HCT116 (cell line): ENCODE data around the gene TMC3. TPM values are rescaled to one million over a fixed set of nuclear protein-coding genes. Genes with fewer than 3 reads are reported as not detected.
A peak's percentile ranks its signal among the peaks of the same experiment; 100 is the strongest.

Experiments used
- ATAC-seq: fragments of 200-7000 bp; cut with Tn5 transposase; 2 replicates; pipeline ENCODE4 v1.9.1; 2020; ENCODE audit warnings: mild to moderate bottlenecking, moderate library complexity
- BruUV-seq: library from RNA; stranded (reverse); fragments of 400-500 nt; replicated peaks from 2 replicates; lab custom pipeline; 2021; lab: Mats Ljungman, UMichigan
- CTCF ChIA-PET: fragments of 300-600 bp; sonication (Branson Sonifier 250); formaldehyde crosslinking; loops from one replicate; lab custom pipeline; 2021; ENCODE audit warnings: antibody characterized with exemption; lab: Charles Lee
- POLR2A ChIA-PET: fragments of 300-600, 350-600 bp; sonication (Branson Sonifier 250); formaldehyde crosslinking; loops from one replicate; lab custom pipeline; 2021; ENCODE audit warnings: antibody characterized with exemption; lab: Charles Lee
- RAD21 ChIA-PET, 2 experiments: fragments of 300-600 bp; sonication (Branson Sonifier 250); formaldehyde crosslinking; loops; one replicate each; lab custom pipeline; 2023; ENCODE audit warnings: low total read pairs in 2 of 2; ENCODE audit not compliant: uncharacterized antibody in 2 of 2, unreplicated experiment in 2 of 2, low non-redundant PET in 1 of 2; lab: Charles Lee
- DNase-seq: peaks from one replicate; pipeline ENCODE4 v3.0.0-alpha.2; 2010; ENCODE audit warnings: low read depth, low spot score
- H2AFZ ChIP-seq: fragments of 200-600 bp; shearing (Covaris generic), sonication (generic); 2 replicates; pipeline ENCODE4 v1.6.1; 2017; ENCODE audit warnings: low read depth, mixed run types, mixed read lengths, antibody characterized with exemption, low read length; ENCODE audit not compliant: poor library complexity, severe bottlenecking
- H3K27ac ChIP-seq: 2 replicates; pipeline ENCODE4 v1.5.1; 2012; ENCODE audit warnings: low read depth, low read length
- H3K27me3 ChIP-seq: fragments of 200-600 bp; sonication (generic); 2 replicates; pipeline ENCODE4 v1.6.1; 2016; ENCODE audit warnings: mixed run types, low read length, mixed read lengths; ENCODE audit not compliant: insufficient read depth
- H3K36me3 ChIP-seq, 2 experiments: fragments of 200-500 bp in 1 of 2; fragments of 200-600 bp in 1 of 2; sonication (Bioruptor generic) in 1 of 2; sonication (generic) in 1 of 2; 2 replicates each; pipeline versions ENCODE4 v1.5.1 to v1.6.1; 2014 to 2016; ENCODE audit warnings: low read length in 2 of 2, inconsistent platforms in 1 of 2, mixed read lengths in 1 of 2, mixed run types in 1 of 2; ENCODE audit not compliant: insufficient read depth in 2 of 2, control insufficient read depth in 1 of 2
- H3K4me1 ChIP-seq, 2 experiments: fragments of 200-600 bp in 1 of 2; sonication (generic) in 1 of 2; 2 replicates each; pipeline versions ENCODE4 v1.5.1 to v1.6.1; 2012 to 2017; ENCODE audit warnings: low read length in 2 of 2, inconsistent platforms in 1 of 2, mild to moderate bottlenecking in 1 of 2, mixed read lengths in 1 of 2, mixed run types in 1 of 2, moderate library complexity in 1 of 2; ENCODE audit not compliant: insufficient read depth in 2 of 2, control insufficient read depth in 1 of 2
- H3K4me2 ChIP-seq: fragments of 200-600 bp; sonication (generic); 2 replicates; pipeline ENCODE4 v1.6.1; 2017; ENCODE audit warnings: mixed run types, low read length, mixed read lengths
- H3K4me3 ChIP-seq, 2 experiments: fragments of 200-600 bp in 1 of 2; sonication (generic) in 1 of 2; replicated peaks in 1 of 2; 2 replicates each; pipeline ENCODE4 v1.5.1; 2011 to 2016; ENCODE audit warnings: low read length in 2 of 2, control low read depth in 1 of 2, low read depth in 1 of 2, mild to moderate bottlenecking in 1 of 2, mixed read lengths in 1 of 2, mixed run types in 1 of 2
- H3K79me2 ChIP-seq: fragments of 200-600 bp; sonication (generic); 2 replicates; pipeline ENCODE4 v1.6.1; 2017; ENCODE audit warnings: mild to moderate bottlenecking, mixed run types, low read length, moderate library complexity, mixed read lengths; ENCODE audit not compliant: insufficient read depth
- H3K9ac ChIP-seq: fragments of 200-600 bp; sonication (generic); 2 replicates; pipeline ENCODE4 v1.6.1; 2016; ENCODE audit warnings: low read length, mixed read lengths
- H3K9me2 ChIP-seq: fragments of 200-600 bp; sonication (generic), shearing (Covaris generic); 2 replicates; pipeline ENCODE4 v1.6.1; 2017; ENCODE audit warnings: mixed run types, mild to moderate bottlenecking, moderate library complexity; ENCODE audit not compliant: insufficient read depth
- H3K9me3 ChIP-seq, 2 experiments: fragments of 200-500 bp in 1 of 2; fragments of 200-600 bp in 1 of 2; sonication (Bioruptor generic) in 1 of 2; sonication (generic) in 1 of 2; 2 replicates each; pipeline ENCODE4 v1.6.1; 2014 to 2017; ENCODE audit warnings: low read length in 2 of 2, mixed read lengths in 2 of 2, inconsistent platforms in 1 of 2, low read depth in 1 of 2, mild to moderate bottlenecking in 1 of 2, mixed run types in 1 of 2, moderate library complexity in 1 of 2; ENCODE audit not compliant: control insufficient read depth in 1 of 2, insufficient read depth in 1 of 2
- H4K20me1 ChIP-seq: fragments of 200-600 bp; sonication (generic), shearing (Covaris generic); 2 replicates; pipeline ENCODE4 v1.6.1; 2017; ENCODE audit warnings: mixed run types, mild to moderate bottlenecking, moderate library complexity; ENCODE audit not compliant: insufficient read depth
- CEBPB ChIP-seq: IDR thresholded peaks from 2 replicates; pipeline ENCODE4 v1.6.1; 2012; ENCODE audit warnings: low read depth
- ELF1 ChIP-seq: IDR thresholded peaks from 2 replicates; pipeline ENCODE4 v1.6.1; 2012; ENCODE audit warnings: low read depth, borderline replicate concordance
- EZH2 ChIP-seq: fragments of 200-600 bp; sonication (generic); IDR thresholded peaks from 2 replicates; pipeline ENCODE4 v1.6.1; 2017; ENCODE audit warnings: antibody characterized with exemption, mixed run types
- EZH2phosphoT487 ChIP-seq: fragments of 200-600 bp; IDR thresholded peaks from 2 replicates; pipeline ENCODE4 v1.6.1; 2018; ENCODE audit warnings: antibody characterized with exemption, borderline replicate concordance
- POLR2A ChIP-seq: IDR thresholded peaks from 2 replicates; pipeline ENCODE4 v1.7.0; 2011; ENCODE audit warnings: borderline replicate concordance; ENCODE audit not compliant: insufficient read depth, insufficient read length; ENCODE audit errors: extremely low read depth
- RAD21 ChIP-seq: IDR thresholded peaks from 2 replicates; pipeline ENCODE4 v1.6.1; 2012; ENCODE audit warnings: low read depth, mild to moderate bottlenecking
- SRF ChIP-seq: IDR thresholded peaks from 2 replicates; pipeline ENCODE4 v1.6.1; 2012; ENCODE audit warnings: low read depth
- YY1 ChIP-seq: IDR thresholded peaks from 2 replicates; pipeline ENCODE4 v1.6.1; 2011; ENCODE audit warnings: low read length, low read depth, moderate library complexity, mild to moderate bottlenecking; ENCODE audit not compliant: insufficient replicate concordance; ENCODE audit errors: extremely low read depth
- ZNF274 ChIP-seq: fragments of 200-500 bp; sonication (Bioruptor generic); IDR thresholded peaks from 2 replicates; pipeline ENCODE4 v1.6.1; 2014; ENCODE audit warnings: mild to moderate bottlenecking, low read depth, low read length, inconsistent platforms
- intact Hi-C: fragments of 100-400 bp; cut with micrococcal nuclease; formaldehyde crosslinking; loops from 2 replicates; pipeline ENCODE4 v1.10.0; 2022
- total RNA-seq: library from RNA; stranded (reverse); gene quantifications from one replicate; pipeline ENCODE4 v1.2.1, GENCODE V29; 2021; ENCODE audit not compliant: unreplicated experiment
- TF ChIP-seq, protein P1 (sequence below): IDR thresholded peaks from 2 replicates; pipeline ENCODE4 v1.6.1; 2011; ENCODE audit warnings: mild to moderate bottlenecking, low read length, moderate library complexity; ENCODE audit not compliant: insufficient replicate concordance; ENCODE audit errors: extremely low read depth
- TF ChIP-seq, protein P2 (sequence below), 3 experiments: fragments of 200-600 bp in 1 of 3; sonication (generic) in 1 of 3; IDR thresholded peaks in 2 of 3; conservative IDR thresholded peaks in 1 of 3; 2 replicates each; pipeline ENCODE4 v1.5.1; 2012 to 2017; ENCODE audit warnings: low read depth in 2 of 3, low read length in 2 of 3, antibody characterized with exemption in 1 of 3, borderline replicate concordance in 1 of 3, control low read depth in 1 of 3, mild to moderate bottlenecking in 1 of 3, mixed read lengths in 1 of 3, mixed run types in 1 of 3, moderate library complexity in 1 of 3; ENCODE audit not compliant: insufficient read depth in 1 of 3
- TF ChIP-seq, protein P3 (sequence below): IDR thresholded peaks from 2 replicates; pipeline ENCODE4 v1.6.1; 2012
- TF ChIP-seq, protein P4 (sequence below): IDR thresholded peaks from 2 replicates; pipeline ENCODE4 v1.6.1; 2012

TMC3 gene
- total RNA-seq, 1 experiment from 2014 or later: not detected

DNA sequence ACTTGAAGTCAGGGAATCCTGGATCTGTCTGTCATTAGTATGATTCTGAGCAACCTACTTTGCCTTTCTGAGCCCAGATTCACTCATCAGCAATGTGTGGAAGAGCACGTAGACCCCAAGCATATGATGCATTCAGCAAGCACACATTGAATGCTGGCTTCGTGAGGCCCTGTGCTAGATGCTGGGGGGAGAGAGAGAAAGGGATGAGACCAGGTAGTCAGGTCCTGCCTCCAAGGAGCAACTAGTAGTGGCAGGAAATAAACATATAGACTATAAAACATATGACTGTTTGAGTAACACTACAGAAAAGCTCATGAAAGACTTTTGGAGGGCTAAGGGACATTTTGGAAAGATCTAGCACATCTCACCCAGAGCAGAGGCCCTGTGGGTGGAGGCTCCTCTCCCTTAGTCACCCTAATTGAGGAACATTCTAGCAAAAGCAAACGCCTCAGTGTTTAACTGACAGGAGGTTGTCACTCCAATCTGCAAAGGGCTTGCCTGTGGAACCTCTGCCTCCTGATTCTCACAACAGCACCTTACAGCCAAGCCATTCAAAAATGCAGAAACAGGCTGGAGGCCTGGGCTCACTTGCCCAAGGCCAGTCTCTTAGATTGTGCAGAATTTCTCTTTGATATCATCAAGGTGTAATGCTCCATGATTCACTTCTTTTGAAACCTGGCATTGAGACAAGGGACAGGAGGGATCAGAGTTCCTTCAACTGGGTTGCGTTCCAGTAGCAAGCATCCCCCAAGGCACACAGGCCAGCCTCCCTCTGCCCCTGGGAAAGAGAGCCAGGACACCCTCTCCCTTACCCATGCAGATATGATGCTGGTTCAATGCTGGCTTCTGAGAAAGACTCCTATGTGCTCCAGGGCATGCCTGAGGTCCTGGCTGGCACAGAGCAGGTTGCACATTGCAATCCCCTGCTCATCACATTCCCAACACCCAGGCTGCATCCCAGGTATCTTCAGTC is 76.1 kb downstream of the TMC3 start:
- Histone ChIP-seq H3K79me2 (no peaks in the 10 kb centered on the region), H3K9me3 (no peaks in the 10 kb centered on the region), H3K4me3 (peak overlapping the region in 1 of 2 experiments; percentile 13; a peak in 1 of 4 replicates)
- TF ChIP-seq POLR2A: no peak
- TF ChIP-seq, protein P1, sequence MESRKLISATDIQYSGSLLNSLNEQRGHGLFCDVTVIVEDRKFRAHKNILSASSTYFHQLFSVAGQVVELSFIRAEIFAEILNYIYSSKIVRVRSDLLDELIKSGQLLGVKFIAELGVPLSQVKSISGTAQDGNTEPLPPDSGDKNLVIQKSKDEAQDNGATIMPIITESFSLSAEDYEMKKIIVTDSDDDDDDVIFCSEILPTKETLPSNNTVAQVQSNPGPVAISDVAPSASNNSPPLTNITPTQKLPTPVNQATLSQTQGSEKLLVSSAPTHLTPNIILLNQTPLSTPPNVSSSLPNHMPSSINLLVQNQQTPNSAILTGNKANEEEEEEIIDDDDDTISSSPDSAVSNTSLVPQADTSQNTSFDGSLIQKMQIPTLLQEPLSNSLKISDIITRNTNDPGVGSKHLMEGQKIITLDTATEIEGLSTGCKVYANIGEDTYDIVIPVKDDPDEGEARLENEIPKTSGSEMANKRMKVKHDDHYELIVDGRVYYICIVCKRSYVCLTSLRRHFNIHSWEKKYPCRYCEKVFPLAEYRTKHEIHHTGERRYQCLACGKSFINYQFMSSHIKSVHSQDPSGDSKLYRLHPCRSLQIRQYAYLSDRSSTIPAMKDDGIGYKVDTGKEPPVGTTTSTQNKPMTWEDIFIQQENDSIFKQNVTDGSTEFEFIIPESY: no peak
- TF ChIP-seq YY1: no peak
- TF ChIP-seq, protein P2, sequence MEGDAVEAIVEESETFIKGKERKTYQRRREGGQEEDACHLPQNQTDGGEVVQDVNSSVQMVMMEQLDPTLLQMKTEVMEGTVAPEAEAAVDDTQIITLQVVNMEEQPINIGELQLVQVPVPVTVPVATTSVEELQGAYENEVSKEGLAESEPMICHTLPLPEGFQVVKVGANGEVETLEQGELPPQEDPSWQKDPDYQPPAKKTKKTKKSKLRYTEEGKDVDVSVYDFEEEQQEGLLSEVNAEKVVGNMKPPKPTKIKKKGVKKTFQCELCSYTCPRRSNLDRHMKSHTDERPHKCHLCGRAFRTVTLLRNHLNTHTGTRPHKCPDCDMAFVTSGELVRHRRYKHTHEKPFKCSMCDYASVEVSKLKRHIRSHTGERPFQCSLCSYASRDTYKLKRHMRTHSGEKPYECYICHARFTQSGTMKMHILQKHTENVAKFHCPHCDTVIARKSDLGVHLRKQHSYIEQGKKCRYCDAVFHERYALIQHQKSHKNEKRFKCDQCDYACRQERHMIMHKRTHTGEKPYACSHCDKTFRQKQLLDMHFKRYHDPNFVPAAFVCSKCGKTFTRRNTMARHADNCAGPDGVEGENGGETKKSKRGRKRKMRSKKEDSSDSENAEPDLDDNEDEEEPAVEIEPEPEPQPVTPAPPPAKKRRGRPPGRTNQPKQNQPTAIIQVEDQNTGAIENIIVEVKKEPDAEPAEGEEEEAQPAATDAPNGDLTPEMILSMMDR (IDR thresholded peaks at IDR 0.05 in 2 of 3, conservative IDR thresholded peaks at IDR 0.05 in 1 of 3; ENCODE audit: borderline replicate concordance in 1 of 3, insufficient read depth in 1 of 3, low read depth in 2 of 3, low read length in 2 of 3): no peak
- TF ChIP-seq ZNF274: no peak
- TF ChIP-seq, protein P3, sequence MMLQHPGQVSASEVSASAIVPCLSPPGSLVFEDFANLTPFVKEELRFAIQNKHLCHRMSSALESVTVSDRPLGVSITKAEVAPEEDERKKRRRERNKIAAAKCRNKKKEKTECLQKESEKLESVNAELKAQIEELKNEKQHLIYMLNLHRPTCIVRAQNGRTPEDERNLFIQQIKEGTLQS: no peak
- TF ChIP-seq SRF: no peak
- TF ChIP-seq RAD21: no peak
- TF ChIP-seq EZH2phosphoT487: no peak
- TF ChIP-seq, protein P4, sequence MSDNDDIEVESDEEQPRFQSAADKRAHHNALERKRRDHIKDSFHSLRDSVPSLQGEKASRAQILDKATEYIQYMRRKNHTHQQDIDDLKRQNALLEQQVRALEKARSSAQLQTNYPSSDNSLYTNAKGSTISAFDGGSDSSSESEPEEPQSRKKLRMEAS: no peak
- no peak for TF ChIP-seq CEBPB
- TF ChIP-seq EZH2: no peak
- TF ChIP-seq ELF1: no peak
- TF ChIP-seq, all 23 proteins: peak for 0
- ChIA-PET POLR2A (no interaction called here), CTCF (no interaction called here), RAD21 (no interaction called here)
- BruUV-seq: no TSS peak
- DNase-seq (no peak), ATAC-seq (no peak; the same call in 1 of the 2 replicates)
- H3K4me2 ChIP-seq: peak overlapping the region; percentile 68
- H3K36me3 ChIP-seq: no peaks in the 10 kb centered on the region
- no peaks in the 10 kb centered on the region for H3K9me2 ChIP-seq
- H4K20me1 ChIP-seq: no peaks in the 10 kb centered on the region
- 0 out of 2 replicates have a peak overlapping the region, but pooled peaks have one; percentile 2 for H3K9ac ChIP-seq
- no peaks in the 10 kb centered on the region for H3K27me3 ChIP-seq
- H2AFZ ChIP-seq: no peak overlapping the region
- intact Hi-C loops: no loop called here
- H3K4me1 ChIP-seq: peaks cover 11 to 22% of the 10 kb centered on the region in 2 experiments
- no peak overlapping the region for H3K27ac ChIP-seq
